ENCODE measurements around the gene TMEM147. TPM values are rescaled to one million over a fixed set of nuclear protein-coding genes. Genes with fewer than 3 reads are reported as not detected.

TMEM147 gene
- total and polyA plus RNA-seq, 2 of the 13 experiments (the other 11 are each of a cell fraction or from before 2014, with no cell fraction given) = 141 to 176 TPM

GRCh38 chr19:35569281-35569781 lies 23.9 kb downstream of the TMEM147 start (continued):
- TF ChIP-seq PAF1 (CRISPR knock-in tag; IDR thresholded peaks at IDR 0.05) (no peak), MED8 (CRISPR knock-in tag; IDR thresholded peaks at IDR 0.05; ENCODE audit: insufficient replicate concordance) (peak; percentile 50), ZNF362 (CRISPR knock-in tag; IDR thresholded peaks at IDR 0.05; ENCODE audit: borderline replicate concordance) (peak; percentile 64; the same call in 1 of the 2 replicates), ZNF513 (CRISPR knock-in tag; conservative IDR thresholded peaks at IDR 0.05) (no peak), RERE (CRISPR knock-in tag; IDR thresholded peaks at IDR 0.05; ENCODE audit: low read depth) (peak; percentile 82), ZSCAN25 (CRISPR knock-in tag; IDR thresholded peaks at IDR 0.05) (peak; percentile 52; the same call in 1 of the 2 replicates), GABPA (IDR thresholded peaks at IDR 0.05; ENCODE audit: low read depth, low read length) (no peak), GABPA (CRISPR knock-in tag; IDR thresholded peaks at IDR 0.05; ENCODE audit: low read depth) (no peak), FUBP1 (CRISPR knock-in tag; IDR thresholded peaks at IDR 0.05; ENCODE audit: borderline replicate concordance) (no peak), TIGD3 (CRISPR knock-in tag; IDR thresholded peaks at IDR 0.05; ENCODE audit: borderline replicate concordance) (no peak), PAWR (CRISPR knock-in tag; IDR thresholded peaks at IDR 0.05; ENCODE audit: borderline replicate concordance) (no peak), KDM1A (CRISPR knock-in tag; IDR thresholded peaks at IDR 0.05) (peak; percentile 70; the same call in 1 of the 2 replicates), SKIL (CRISPR knock-in tag; IDR thresholded peaks at IDR 0.05; ENCODE audit: borderline replicate concordance) (peak; percentile 82; the same call in 1 of the 2 replicates), DPF2 (CRISPR knock-in tag; IDR thresholded peaks at IDR 0.05; ENCODE audit: borderline replicate concordance, low read depth) (peak; percentile 56; the same call in 1 of the 2 replicates), ZBTB7B (CRISPR knock-in tag; IDR thresholded peaks at IDR 0.05) (peak; percentile 97)

All from HepG2 (cell line).